Breast epithelium (tissue), 4 donors: Measurements from ENCODE around the gene ADARB1. TPM values are rescaled to one million over a fixed set of nuclear protein-coding genes. Genes with fewer than 3 reads are reported as not detected.

Source experiments
- DNase-seq, 2 donors: peaks; one replicate each; pipeline ENCODE4 v3.0.0-alpha.2; 2019; ENCODE audit warnings: low spot score in 2 of 2
- H3K27ac ChIP-seq, 2 donors: fragments of 200-600 bp; sonication (generic) in 1 of 2; one replicate each; pipeline ENCODE4 v1.5.1; 2016 to 2019; ENCODE audit warnings: mild to moderate bottlenecking in 1 of 2
- H3K27me3 ChIP-seq, 2 donors: fragments of 200-600 bp; sonication (generic) in 1 of 2; one replicate each; pipeline versions ENCODE4 v1.5.1 to v1.6.0; 2017 to 2019; ENCODE audit warnings: control low read depth in 1 of 2, mild to moderate bottlenecking in 1 of 2
- H3K36me3 ChIP-seq: fragments of 200-600 bp; one replicate; pipeline ENCODE4 v1.5.1; 2019
- H3K4me1 ChIP-seq, 2 donors: fragments of 200-600 bp; sonication (generic); one replicate each; pipeline ENCODE4 v1.5.1; 2016 to 2019; ENCODE audit warnings: control low read depth in 1 of 2
- H3K4me3 ChIP-seq, 3 donors: fragments of 200-600 bp; sonication (generic); 1 replicate in 2 of 3; 2 replicates in 1 of 3; pipeline ENCODE4 v1.5.1; 2016 to 2019; ENCODE audit warnings: mild to moderate bottlenecking in 3 of 3, moderate library complexity in 2 of 3
- H3K9me3 ChIP-seq, 2 donors: fragments of 200-600 bp; sonication (generic) in 1 of 2; one replicate each; pipeline ENCODE4 v1.5.1; 2016 to 2019; ENCODE audit warnings: control low read depth in 1 of 2
- CTCF ChIP-seq, 3 donors: fragments of 450-650 bp; IDR thresholded peaks; one replicate each; pipeline ENCODE4 v1.5.1; 2016 to 2017; ENCODE audit warnings: antibody characterized with exemption in 3 of 3, mild to moderate bottlenecking in 3 of 3, moderate library complexity in 3 of 3
- POLR2A ChIP-seq: fragments of 450-650 bp; IDR thresholded peaks from one replicate; pipeline ENCODE4 v1.6.1; 2016; ENCODE audit warnings: antibody characterized with exemption, mild to moderate bottlenecking, moderate library complexity
- POLR2AphosphoS5 ChIP-seq, 3 donors: sonication (generic); formaldehyde crosslinking; IDR thresholded peaks; one replicate each; pipeline ENCODE4 v1.6.1; 2017; ENCODE audit warnings: antibody characterized with exemption in 3 of 3
- intact Hi-C: fragments of 100-400 bp; cut with DNase I; formaldehyde crosslinking; loops from one replicate; pipeline ENCODE4 v1.15.1; 2023; ENCODE audit warnings: low total_unique reads
- total RNA-seq, 3 donors: library from RNA; depleted of rRNA; stranded (reverse); fragments of >200 nt; gene quantifications; one replicate each; pipeline ENCODE4 v1.1.0, GENCODE V29; 2016

The ADARB1 gene
- total RNA-seq, 3 donors from 2014 or later = 19.9 to 21.3 (median 20.0) TPM

GRCh38 chr21:45226540-45227326 is 152.4 kb downstream of the ADARB1 start:
- Histone ChIP-seq H3K36me3 (no peaks in the 10 kb centered on the region), H3K27ac (no peak overlapping the region), H3K4me3 (no peak overlapping the region), H3K27me3 (no peaks in the 10 kb centered on the region), H3K9me3 (no peaks in the 10 kb centered on the region), H3K4me1 (no peaks in the 10 kb centered on the region)
- DNase-seq = no peak
- intact Hi-C loops = loop anchor here (5.0 kb wide), 1 partner anchor 841 kb away; no protein-coding TSS in a partner anchor
- TF ChIP-seq POLR2AphosphoS5 (IDR thresholded peaks at IDR 0.05) (no peak), CTCF (IDR thresholded peaks at IDR 0.05) (no peak), POLR2A (no peak)

DNA sequence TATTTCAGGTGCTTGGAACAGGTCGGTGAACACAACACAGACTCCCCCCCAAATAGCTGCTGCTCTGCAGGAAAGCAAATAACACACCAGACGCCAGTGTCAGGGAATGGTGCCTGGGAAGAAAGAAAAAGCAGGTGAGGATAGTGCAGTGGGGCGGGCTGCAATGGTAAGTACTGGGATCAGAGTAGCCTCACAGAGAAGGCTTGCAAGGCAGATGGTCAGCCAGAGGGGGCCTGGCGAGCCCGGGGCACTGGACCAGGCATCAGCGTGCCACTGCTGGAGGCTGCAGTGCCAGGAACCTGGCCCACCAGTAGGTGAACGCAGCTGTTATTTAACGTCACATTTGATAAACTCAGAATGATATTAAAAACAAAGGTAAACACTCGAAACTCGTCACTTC is 153.4 kb downstream of the ADARB1 start:
- no peaks in the 10 kb centered on the region for H3K36me3 ChIP-seq

GRCh38 chr21:45228171-45228641 is 153.8 kb downstream of the ADARB1 start:
- intact Hi-C loops = loop anchor here (5.0 kb wide), 1 partner anchor 839 kb away; no protein-coding TSS in a partner anchor
- Histone ChIP-seq H3K36me3 (no peaks in the 10 kb centered on the region), H3K27ac (no peak overlapping the region), H3K4me3 (no peak overlapping the region), H3K9me3 (no peaks in the 10 kb centered on the region), H3K27me3 (no peaks in the 10 kb centered on the region), H3K4me1 (no peaks in the 10 kb centered on the region)
- TF ChIP-seq CTCF (IDR thresholded peaks at IDR 0.05) (no peak), POLR2A (no peak), POLR2AphosphoS5 (IDR thresholded peaks at IDR 0.05) (no peak)
- DNase-seq = peak in 1 of 2 donors; percentile 49

More for the DNA sequence above, 153.4 kb downstream of the ADARB1 start:
- no peak for TF ChIP-seq POLR2A
- no peak for TF ChIP-seq CTCF (IDR thresholded peaks at IDR 0.05)
- TF ChIP-seq POLR2AphosphoS5 (IDR thresholded peaks at IDR 0.05) = no peak
- intact Hi-C loops = loop anchor here (5.0 kb wide), 1 partner anchor 840 kb away; no protein-coding TSS in a partner anchor
- Histone ChIP-seq H3K4me1 (no peaks in the 10 kb centered on the region), H3K9me3 (no peaks in the 10 kb centered on the region), H3K27me3 (no peaks in the 10 kb centered on the region), H3K4me3 (no peak overlapping the region), H3K27ac (no peak overlapping the region)
- DNase-seq = no peak

DNA sequence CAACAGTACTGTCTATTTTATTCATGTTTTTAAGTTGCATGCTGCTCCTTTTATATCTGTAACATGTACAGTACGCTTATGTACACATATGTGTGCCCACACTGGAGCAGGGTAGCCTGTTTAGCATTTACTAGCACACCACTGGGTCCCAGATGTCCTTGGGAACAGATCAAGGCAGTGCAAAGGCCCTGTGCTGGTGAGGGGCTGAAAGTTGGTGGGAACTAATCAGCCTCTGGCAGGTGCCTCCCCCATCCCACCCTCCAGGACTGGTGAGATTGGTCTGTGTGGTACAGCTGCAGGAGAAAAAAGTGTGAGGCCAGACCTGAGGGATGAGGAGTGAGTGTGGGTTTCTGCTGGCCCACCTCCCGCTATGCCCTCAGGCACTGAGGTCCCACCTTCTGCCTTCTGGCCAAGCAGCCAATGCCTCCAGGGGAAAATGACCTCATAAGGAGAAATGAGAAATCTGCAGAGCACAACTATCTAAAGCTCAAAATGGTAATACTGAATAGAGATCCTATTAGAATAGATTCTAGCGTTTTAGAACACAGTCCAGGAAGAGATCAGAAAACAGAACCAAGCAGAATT is 154.4 kb downstream of the ADARB1 start:
- intact Hi-C loops = loop anchor here (5.0 kb wide), 1 partner anchor 839 kb away; no protein-coding TSS in a partner anchor

More for the DNA sequence above, 154.4 kb downstream of the ADARB1 start:
- Histone ChIP-seq H3K4me1 (no peaks in the 10 kb centered on the region), H3K4me3 (no peak overlapping the region), H3K27me3 (no peaks in the 10 kb centered on the region), H3K9me3 (no peaks in the 10 kb centered on the region), H3K27ac (no peak overlapping the region), H3K36me3 (no peaks in the 10 kb centered on the region)
- TF ChIP-seq CTCF (IDR thresholded peaks at IDR 0.05) = no peak
- no peak for DNase-seq
